ENCODE data around the gene NKG7.

DNA sequence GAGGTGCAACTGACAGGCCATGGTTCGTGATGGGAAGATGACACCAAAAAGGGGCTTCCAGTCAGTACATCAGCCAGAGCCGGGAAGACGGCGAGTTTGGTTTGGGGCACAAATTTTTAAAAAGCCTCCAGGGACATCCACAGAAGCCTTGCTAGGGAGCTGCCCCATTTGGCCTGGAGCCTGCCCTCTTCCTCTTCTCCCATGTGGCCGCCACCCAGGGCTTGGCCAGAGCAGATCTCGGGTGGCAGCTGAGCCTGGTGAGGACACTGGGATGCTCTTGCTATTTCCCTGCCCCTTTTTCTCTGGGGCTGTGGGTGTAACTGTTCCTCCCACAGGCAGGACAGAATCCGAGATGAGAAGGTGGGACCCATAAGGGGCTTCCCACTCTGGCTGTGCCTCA is 14.5 kb downstream of the NKG7 start:
- TF ChIP-seq, protein P1, sequence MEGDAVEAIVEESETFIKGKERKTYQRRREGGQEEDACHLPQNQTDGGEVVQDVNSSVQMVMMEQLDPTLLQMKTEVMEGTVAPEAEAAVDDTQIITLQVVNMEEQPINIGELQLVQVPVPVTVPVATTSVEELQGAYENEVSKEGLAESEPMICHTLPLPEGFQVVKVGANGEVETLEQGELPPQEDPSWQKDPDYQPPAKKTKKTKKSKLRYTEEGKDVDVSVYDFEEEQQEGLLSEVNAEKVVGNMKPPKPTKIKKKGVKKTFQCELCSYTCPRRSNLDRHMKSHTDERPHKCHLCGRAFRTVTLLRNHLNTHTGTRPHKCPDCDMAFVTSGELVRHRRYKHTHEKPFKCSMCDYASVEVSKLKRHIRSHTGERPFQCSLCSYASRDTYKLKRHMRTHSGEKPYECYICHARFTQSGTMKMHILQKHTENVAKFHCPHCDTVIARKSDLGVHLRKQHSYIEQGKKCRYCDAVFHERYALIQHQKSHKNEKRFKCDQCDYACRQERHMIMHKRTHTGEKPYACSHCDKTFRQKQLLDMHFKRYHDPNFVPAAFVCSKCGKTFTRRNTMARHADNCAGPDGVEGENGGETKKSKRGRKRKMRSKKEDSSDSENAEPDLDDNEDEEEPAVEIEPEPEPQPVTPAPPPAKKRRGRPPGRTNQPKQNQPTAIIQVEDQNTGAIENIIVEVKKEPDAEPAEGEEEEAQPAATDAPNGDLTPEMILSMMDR (IDR thresholded peaks at IDR 0.05; ENCODE audit: poor library complexity) = no peak
- TF ChIP-seq EZH2 (IDR thresholded peaks at IDR 0.05; ENCODE audit: borderline replicate concordance) (no peak), EZH2phosphoT487 (IDR thresholded peaks at IDR 0.05; ENCODE audit: low read depth, severe bottlenecking, unreplicated experiment) (no peak)
